Measurements from ENCODE around the gene LRRC23.

GRCh38 chr12:6890789-6891645 lies 13.6 kb upstream of the LRRC23 start:
- TF ChIP-seq CTCF (IDR thresholded peaks at IDR 0.05): peak; percentile 90
- no peak for TF ChIP-seq EZH2 (IDR thresholded peaks at IDR 0.05; ENCODE audit: borderline replicate concordance, insufficient read depth, low read depth, low read length, poor library complexity, severe bottlenecking)

Data from B cell (primary cell).